ENCODE data around the gene CEBPG.
A peak's percentile ranks its signal among the peaks of the same experiment; 100 is the strongest.

CEBPG gene

GRCh38 chr19:33413426-33413725 lies 39.9 kb downstream of the CEBPG start:
- no peak overlapping the region for H3K4me3 ChIP-seq (ENCODE audit: low read depth, low read length)
- TF ChIP-seq CTCF (IDR thresholded peaks at IDR 0.05; ENCODE audit: low read depth, low read length), result no peak
- in situ Hi-C loops (cut with HindIII; ENCODE audit: low sequenced_read_pairs), result no loop called here
- no peak for DNase-seq (ENCODE audit: low read depth, low spot score)

GRCh38 chr19:33413868-33414666 lies 40.6 kb downstream of the CEBPG start:
- DNase-seq (ENCODE audit: low read depth, low spot score), result no peak
- H3K4me3 ChIP-seq (ENCODE audit: low read depth, low read length), result no peak overlapping the region
- TF ChIP-seq CTCF (IDR thresholded peaks at IDR 0.05; ENCODE audit: low read depth, low read length), result no peak
- in situ Hi-C loops (cut with HindIII; ENCODE audit: low sequenced_read_pairs), result no loop called here

GRCh38 chr19:33414667-33415605 lies 41.4 kb downstream of the CEBPG start:
- no peak for TF ChIP-seq CTCF (IDR thresholded peaks at IDR 0.05; ENCODE audit: low read depth, low read length)
- DNase-seq (ENCODE audit: low read depth, low spot score), result no peak
- no peak overlapping the region for H3K4me3 ChIP-seq (ENCODE audit: low read depth, low read length)
- in situ Hi-C loops (cut with HindIII; ENCODE audit: low sequenced_read_pairs), result no loop called here

- no peak overlapping the region for H3K4me3 ChIP-seq (ENCODE audit: low read depth, low read length)
- peak; percentile 79 for TF ChIP-seq CTCF (IDR thresholded peaks at IDR 0.05; ENCODE audit: low read depth, low read length)
- DNase-seq (ENCODE audit: low read depth, low spot score), result peak; percentile 65
- in situ Hi-C loops (cut with HindIII; ENCODE audit: low sequenced_read_pairs), result no loop called here
Measured at GRCh38 chr19:33416307-33417215, 43.1 kb downstream of the CEBPG start.

GRCh38 chr19:33417751-33418150 lies 44.2 kb downstream of the CEBPG start:
- no peak for DNase-seq (ENCODE audit: low read depth, low spot score)
- H3K4me3 ChIP-seq (ENCODE audit: low read depth, low read length), result no peak overlapping the region
- in situ Hi-C loops (cut with HindIII; ENCODE audit: low sequenced_read_pairs), result no loop called here
- TF ChIP-seq CTCF (IDR thresholded peaks at IDR 0.05; ENCODE audit: low read depth, low read length), result no peak

- no peak for TF ChIP-seq CTCF (IDR thresholded peaks at IDR 0.05; ENCODE audit: low read depth, low read length)
- in situ Hi-C loops (cut with HindIII; ENCODE audit: low sequenced_read_pairs), result no loop called here
- no peak overlapping the region for H3K4me3 ChIP-seq (ENCODE audit: low read depth, low read length)
- DNase-seq (ENCODE audit: low read depth, low spot score), result no peak
Measured at GRCh38 chr19:33418461-33418860, 45.0 kb downstream of the CEBPG start.
